ENCODE results near the gene ASXL2.
"Not testable (repeated sequence)": the region's sequence is repeated elsewhere in the genome, so short reads cannot be mapped to it uniquely, and the experiment has no call there.

Gene ASXL2

DNA sequence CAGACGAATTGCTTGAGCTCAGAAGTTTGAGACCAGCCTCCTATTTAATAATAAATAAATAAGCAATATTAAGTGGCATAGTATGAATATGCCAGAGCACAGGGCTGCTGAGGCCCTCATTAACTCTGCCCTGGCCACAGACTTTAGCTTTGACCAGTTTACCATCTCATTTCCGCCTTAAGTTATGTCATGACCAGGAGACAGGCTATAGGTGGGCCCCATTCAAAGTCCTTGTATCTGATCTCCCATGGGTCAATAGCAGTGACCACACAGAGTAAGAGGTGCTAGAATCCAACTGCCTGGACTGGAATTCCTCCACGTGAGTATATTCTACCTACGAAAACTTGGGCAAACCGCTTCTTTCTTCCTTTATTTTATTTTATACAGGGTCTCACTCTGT lies 13.4 kb upstream of the ASXL2 start:
- DNase-seq (ENCODE audit: low spot score): no peak

DNA sequence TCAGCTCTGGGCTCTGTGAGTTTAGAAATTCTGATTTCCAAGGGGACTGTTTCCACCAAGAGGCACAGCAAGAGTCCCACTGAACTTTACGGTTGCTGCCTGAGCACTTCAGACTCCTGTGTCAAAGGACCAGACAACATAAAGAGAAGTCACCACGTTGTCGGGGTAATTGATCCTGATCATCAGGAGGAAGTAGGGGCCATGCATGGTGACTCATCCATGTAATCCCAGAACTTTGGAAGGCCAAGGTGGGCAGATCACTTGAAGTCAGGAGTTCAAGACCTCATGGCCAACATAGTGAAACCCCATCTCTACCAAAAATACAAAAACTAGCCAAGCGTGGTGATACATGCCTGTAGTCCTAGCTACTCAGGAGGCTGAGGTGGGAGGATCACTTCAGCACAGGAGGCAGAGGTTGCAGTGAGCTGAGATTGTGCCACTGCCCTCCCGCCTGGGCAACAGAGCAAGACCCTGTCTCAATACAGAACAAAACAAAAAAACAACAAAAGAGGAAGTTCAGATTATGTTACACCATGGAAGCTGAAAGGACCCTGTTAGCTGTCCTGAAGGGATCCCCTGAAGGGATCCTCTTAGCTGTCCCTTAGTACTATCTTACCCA lies 9.4 kb upstream of the ASXL2 start:
- DNase-seq (ENCODE audit: low spot score): no peak

DNA sequence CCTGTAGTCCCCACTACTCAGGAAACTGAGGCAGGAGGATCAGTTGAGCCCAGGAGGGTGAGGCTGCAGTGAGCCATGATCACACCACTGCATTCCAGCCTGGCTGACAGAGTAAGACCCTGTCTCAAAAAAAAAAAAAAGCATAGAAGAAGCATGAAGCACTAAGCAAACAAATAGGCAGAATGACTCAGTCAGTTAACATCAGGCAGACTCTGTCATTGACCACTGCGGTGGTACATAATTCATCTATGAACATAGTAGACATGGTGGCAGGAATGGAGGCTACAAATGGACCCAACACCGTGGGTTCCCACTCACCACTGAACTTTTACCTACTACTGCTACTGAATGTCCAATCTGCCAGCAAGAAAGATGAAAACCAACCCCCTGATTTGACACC lies 7.6 kb upstream of the ASXL2 start:
- DNase-seq (ENCODE audit: low spot score): no peak

DNA sequence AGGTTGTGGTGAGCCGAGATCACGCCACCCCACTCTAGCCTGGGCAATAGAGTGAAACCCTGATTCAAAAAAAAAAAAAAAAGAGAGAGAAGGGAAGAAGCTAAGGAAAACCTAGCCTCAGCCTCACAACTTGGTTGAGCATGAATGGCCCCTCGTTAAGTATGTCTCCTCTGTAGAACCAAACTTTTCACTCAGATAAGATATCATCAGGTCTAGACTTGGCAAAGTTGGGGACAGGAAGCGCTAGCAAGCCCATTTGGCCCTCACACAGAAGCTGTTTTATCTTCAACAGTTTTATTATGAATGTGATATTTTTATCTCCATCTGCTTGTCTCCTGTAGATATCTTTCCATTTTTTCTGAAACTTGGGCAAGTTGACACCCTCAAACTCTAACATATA lies 3.5 kb upstream of the ASXL2 start:
- DNase-seq (ENCODE audit: low spot score): no peak

- no peak for DNase-seq (ENCODE audit: low spot score)
These were observed 945 bp upstream of the ASXL2 start for GRCh38 chr2:25879133-25879730.

GRCh38 chr2:25877431-25878360 lies 591 bp downstream of the ASXL2 start:
- peak; percentile 63 for DNase-seq (ENCODE audit: low spot score)

GRCh38 chr2:25872134-25872533 lies 6.2 kb downstream of the ASXL2 start:
- DNase-seq (ENCODE audit: low spot score): no peak

GRCh38 chr2:25867396-25868003 lies 10.8 kb downstream of the ASXL2 start:
- no peak for DNase-seq (ENCODE audit: low spot score)

DNA sequence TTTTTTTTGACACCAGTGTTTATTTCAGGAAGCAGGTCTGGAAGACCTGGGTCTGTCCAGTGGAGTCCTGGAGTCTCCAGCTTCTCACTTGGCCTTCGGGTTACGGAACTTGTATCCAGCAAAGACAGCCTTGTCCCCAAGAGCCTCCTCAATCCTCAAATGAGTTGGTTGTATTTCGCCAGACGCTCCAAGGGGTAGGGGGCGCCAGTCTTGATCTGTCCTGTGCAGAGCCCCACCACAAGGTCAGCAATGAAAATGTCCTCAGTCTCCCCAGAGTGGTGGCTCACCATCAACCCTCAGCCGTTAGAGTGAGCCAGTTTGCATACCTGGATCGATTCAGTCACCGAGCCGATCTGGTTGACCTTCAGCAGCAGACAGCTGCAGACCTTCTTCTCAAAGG lies 21.9 kb downstream of the ASXL2 start:
- no peak for DNase-seq (ENCODE audit: low spot score)

GRCh38 chr2:25855065-25855464 lies 23.2 kb downstream of the ASXL2 start:
- DNase-seq (ENCODE audit: low spot score): no peak

DNA sequence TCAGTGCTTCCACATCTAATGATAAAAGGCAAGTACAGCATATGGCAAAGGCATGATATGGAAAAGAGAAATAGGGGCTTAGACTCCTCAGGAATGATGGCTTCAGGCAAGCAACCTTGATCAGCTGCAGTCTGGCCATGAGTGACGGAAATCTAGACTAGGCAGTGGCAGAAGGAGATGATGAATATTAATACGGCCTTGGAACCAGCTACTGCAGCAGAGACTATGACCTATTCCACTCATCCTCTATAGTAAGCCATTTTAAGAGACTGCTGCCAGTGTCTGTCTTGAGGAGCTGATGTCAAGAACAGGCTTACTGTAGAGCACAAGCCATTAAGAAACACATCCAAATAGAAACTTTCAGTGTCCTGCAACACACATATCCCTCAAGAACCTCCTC lies 23.7 kb downstream of the ASXL2 start:
- DNase-seq (ENCODE audit: low spot score): no peak

DNA sequence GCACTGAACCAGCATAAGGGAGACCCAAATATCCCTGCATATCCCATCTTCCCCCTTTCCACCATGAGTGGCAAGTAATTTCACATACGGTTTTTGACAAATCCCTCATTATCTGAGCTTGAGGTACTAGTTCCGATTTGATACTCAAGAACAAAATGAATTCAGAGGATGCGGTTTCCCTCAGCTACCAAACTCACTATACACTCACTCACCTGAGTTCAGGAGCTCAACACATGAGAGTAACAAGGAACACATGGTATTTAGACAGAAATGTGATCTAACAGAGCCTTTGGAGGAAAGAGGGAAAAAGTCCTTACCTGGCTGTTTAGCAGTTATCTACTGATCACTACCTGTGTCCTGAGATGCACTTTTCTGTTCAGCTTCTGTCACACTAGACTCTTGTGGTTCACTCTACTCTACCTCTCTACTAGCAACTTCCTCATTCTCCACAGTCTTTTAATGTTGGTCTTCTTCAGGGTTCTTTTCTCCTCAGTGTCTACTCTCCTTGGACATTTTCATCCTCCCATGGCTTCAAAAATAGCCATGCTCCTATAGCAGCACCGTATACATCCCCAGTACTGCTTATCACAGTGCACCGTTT lies 25.1 kb downstream of the ASXL2 start:
- no peak for DNase-seq (ENCODE audit: low spot score)

DNA sequence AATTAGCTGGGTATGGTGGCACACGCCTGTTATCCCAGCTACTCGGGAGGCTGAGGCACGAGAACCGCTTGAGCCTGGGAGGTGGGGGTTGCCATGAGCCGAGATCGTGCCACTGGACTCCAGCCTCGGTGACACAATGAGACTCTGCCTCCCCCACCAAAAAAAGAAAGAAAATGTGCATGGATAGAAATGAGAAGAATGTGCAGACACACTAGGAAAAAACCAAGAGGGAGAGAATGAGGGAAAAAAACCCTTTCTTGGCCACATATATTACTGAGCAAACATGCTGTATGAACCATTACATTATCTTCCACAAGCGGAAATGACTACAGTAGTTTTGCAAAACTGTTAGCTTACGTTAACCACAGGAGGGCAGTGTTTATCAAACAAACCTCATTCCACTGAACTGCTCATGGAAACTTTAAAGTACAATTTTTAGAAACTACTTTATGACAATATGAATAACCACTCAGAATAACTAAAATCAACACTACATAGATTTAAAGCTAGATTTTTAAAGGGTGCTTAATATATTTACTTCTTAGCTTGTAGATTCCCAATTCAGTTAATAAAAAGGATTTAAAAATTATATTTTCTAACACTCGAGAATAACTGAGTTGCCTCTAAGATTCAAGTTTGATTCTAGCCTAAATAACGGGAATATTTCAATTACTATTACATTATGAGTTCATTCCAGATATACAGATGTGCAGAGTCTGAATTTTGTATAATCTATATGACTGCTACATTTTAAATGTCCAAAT lies 26.4 kb downstream of the ASXL2 start:
- peak; percentile 52 for DNase-seq (ENCODE audit: low spot score)

DNA sequence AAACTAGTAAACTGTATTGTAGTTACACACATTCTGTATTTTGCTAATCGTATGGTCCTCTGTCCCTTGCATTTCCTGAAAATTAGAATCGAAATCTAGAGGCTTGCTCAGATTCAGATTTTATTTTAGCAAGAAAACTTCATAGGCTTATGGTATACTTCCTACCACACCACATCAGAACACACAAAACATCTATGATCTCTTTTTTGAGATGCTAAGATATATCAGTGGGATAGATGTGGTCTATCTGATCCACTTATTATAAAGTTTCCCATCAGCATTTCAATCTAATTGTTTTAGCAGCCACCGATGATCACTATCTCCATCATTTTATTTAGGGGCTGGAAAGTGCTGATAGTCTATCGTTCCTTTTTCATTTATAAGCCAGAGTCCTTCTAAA lies 27.9 kb downstream of the ASXL2 start:
- not testable (repeated sequence) for DNase-seq (ENCODE audit: low spot score)

DNA sequence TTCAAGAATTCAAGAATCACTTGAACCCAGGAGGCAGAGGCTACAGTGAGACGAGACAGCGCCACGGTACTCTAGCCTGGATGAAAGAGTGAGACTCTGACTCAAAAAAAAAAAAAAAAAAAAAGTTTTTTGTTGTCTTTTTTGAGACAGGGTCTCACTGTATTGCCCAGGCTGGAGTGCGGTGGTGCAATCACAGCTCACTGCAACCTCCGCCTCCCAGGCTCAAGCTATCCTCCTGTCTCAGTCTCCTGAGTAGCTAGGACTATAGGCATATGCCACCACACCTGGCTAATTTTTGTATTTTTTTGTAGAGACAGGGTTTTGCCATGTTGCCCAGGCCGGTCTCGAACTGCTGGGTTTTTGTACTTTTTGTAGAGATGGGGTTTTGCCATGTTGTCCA lies 28.9 kb downstream of the ASXL2 start:
- DNase-seq (ENCODE audit: low spot score): not testable (repeated sequence)

GRCh38 chr2:25845843-25846505 lies 32.3 kb downstream of the ASXL2 start:
- no peak for DNase-seq (ENCODE audit: low spot score)

DNA sequence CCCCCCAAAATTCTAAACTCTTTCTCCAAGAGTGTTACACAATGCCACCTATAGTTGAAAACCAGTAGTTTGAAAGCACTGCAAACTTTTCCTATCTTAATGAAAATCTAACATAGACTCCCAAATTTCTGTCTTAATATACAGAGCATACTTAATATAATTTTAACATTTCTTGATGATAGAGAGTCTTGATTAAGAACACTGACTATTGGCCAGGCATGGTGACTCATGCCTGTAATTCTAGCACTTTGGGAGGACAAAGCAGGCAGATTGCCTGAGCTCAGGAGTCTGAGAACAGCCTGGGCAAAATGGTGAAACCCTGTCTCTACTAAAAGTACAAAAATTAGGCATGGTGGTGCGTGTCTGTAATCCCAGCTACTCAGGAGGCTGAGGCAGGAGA lies 34.2 kb downstream of the ASXL2 start:
- no peak for DNase-seq (ENCODE audit: low spot score)

DNA sequence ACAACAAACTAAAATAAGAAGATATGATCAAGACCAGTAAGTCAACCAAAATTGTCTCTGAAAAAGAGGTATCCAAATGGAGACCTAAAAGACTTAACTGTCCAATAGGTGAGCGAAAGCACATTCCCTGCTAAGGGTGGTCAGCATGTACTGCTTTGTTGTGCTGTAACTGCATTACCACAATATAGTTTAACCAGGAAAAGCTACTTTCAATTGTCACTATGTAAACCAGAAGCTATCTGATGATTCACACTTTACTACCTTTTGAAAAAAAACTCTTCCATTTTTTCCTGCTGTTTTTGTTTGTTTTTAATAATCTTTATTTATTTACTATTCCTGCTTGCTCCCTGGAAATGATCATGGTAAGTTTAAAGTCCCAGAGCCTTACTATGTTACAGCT lies 36.1 kb downstream of the ASXL2 start:
- DNase-seq (ENCODE audit: low spot score): no peak

DNA sequence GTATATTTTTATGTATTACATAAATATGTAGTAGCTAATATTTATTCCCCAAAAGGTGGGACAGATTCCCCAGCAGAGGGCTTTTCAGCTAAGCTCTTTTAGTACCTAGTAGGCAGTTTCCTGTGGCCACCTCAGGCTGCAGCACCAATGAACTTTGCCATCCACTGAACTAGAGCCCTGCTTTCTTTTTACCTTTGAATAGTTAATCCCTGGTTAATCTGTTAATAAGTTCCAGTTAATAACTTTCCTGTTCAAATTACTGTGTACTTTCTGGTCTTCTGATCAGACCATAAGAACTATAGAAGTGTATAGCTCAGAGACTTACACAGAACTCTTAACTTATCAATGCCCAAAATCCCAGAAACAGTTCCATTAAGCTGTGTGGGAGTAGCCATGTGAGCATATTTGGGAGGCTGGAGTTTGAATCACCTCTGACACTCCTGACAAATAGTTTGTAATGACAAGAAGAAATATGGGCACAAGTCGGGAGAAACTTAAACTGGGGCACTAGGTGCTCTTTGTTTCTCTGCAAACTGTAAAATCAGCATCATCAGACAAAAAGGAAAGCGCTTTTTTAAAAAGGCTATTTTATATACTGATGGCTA lies 40.0 kb downstream of the ASXL2 start:
- DNase-seq (ENCODE audit: low spot score): no peak

GRCh38 chr2:25835906-25836305 lies 42.4 kb downstream of the ASXL2 start:
- no peak for DNase-seq (ENCODE audit: low spot score)

DNA sequence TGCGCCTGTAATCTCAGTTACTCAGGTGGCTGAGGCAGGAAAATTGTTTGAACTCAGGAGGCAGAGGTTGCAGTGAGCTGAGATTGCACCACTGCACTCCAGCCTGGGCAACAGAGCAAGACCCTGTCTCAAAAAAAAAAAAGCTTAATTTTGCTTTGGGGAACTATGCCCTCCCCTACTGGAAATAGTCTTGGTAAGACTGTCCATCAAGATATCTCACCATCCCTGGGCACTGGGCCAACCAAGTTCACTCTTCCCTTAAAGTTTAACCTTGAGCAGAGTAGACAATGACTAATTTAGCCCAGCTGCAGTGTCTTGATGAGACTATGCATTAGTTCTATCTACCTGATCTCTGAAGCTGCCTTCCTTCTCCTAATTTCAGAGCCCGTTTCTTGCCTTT lies 44.7 kb downstream of the ASXL2 start:
- no peak for DNase-seq (ENCODE audit: low spot score)
